Osteocyte (in vitro differentiated cells): ENCODE data around the gene KIF5C. TPM values are rescaled to one million over a fixed set of nuclear protein-coding genes. Genes with fewer than 3 reads are reported as not detected.

Experiments
- DNase-seq: peaks from one replicate; pipeline ENCODE4 v3.0.0; 2021; ENCODE audit warnings: mixed read lengths; ENCODE audit not compliant: unreplicated experiment; ENCODE audit errors: extremely low spot score
- H3K27ac Mint-ChIP-seq: one replicate; pipeline ENCODE4 v1.8.0; 2021; ENCODE audit warnings: mild to moderate bottlenecking, mixed read lengths; ENCODE audit not compliant: unreplicated experiment
- H3K27me3 Mint-ChIP-seq: one replicate; pipeline ENCODE4 v1.8.0; 2021; ENCODE audit warnings: mixed read lengths; ENCODE audit not compliant: unreplicated experiment
- H3K36me3 Mint-ChIP-seq: one replicate; pipeline ENCODE4 v1.8.0; 2021; ENCODE audit warnings: mixed read lengths; ENCODE audit not compliant: unreplicated experiment
- H3K4me1 Mint-ChIP-seq: one replicate; pipeline ENCODE4 v1.8.0; 2021; ENCODE audit warnings: mixed read lengths; ENCODE audit not compliant: unreplicated experiment
- H3K4me3 Mint-ChIP-seq: one replicate; pipeline ENCODE4 v1.8.0; 2021; ENCODE audit warnings: mild to moderate bottlenecking, moderate library complexity, mixed read lengths; ENCODE audit not compliant: unreplicated experiment
- H3K9me3 Mint-ChIP-seq: one replicate; pipeline ENCODE4 v1.8.0; 2021; ENCODE audit warnings: mixed read lengths; ENCODE audit not compliant: unreplicated experiment
- total RNA-seq: library from RNA; stranded (reverse); gene quantifications from 2 replicates; pipeline ENCODE4 v1.2.1, GENCODE V29; 2021
- TF ChIP-seq, protein P1 (sequence below): fragments of 200-600 bp; sonication (generic); IDR thresholded peaks from 2 replicates; pipeline ENCODE4 v1.5.0; 2021; ENCODE audit warnings: antibody characterized with exemption, mild to moderate bottlenecking, moderate library complexity

KIF5C gene
- total RNA-seq, 1 donor from 2014 or later = 10.2 TPM

- no peak for DNase-seq
- H3K4me3 Mint-ChIP-seq = no peak overlapping the region
- no peaks in the 10 kb centered on the region for H3K27me3 Mint-ChIP-seq
- no peaks in the 10 kb centered on the region for H3K9me3 Mint-ChIP-seq
- no peaks in the 10 kb centered on the region for H3K4me1 Mint-ChIP-seq
- TF ChIP-seq, protein P1, sequence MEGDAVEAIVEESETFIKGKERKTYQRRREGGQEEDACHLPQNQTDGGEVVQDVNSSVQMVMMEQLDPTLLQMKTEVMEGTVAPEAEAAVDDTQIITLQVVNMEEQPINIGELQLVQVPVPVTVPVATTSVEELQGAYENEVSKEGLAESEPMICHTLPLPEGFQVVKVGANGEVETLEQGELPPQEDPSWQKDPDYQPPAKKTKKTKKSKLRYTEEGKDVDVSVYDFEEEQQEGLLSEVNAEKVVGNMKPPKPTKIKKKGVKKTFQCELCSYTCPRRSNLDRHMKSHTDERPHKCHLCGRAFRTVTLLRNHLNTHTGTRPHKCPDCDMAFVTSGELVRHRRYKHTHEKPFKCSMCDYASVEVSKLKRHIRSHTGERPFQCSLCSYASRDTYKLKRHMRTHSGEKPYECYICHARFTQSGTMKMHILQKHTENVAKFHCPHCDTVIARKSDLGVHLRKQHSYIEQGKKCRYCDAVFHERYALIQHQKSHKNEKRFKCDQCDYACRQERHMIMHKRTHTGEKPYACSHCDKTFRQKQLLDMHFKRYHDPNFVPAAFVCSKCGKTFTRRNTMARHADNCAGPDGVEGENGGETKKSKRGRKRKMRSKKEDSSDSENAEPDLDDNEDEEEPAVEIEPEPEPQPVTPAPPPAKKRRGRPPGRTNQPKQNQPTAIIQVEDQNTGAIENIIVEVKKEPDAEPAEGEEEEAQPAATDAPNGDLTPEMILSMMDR = no peak
- no peak overlapping the region for H3K27ac Mint-ChIP-seq
- no peaks in the 10 kb centered on the region for H3K36me3 Mint-ChIP-seq
Observed at GRCh38 chr2:148963461-148963860, 88.4 kb downstream of the KIF5C start.

DNA sequence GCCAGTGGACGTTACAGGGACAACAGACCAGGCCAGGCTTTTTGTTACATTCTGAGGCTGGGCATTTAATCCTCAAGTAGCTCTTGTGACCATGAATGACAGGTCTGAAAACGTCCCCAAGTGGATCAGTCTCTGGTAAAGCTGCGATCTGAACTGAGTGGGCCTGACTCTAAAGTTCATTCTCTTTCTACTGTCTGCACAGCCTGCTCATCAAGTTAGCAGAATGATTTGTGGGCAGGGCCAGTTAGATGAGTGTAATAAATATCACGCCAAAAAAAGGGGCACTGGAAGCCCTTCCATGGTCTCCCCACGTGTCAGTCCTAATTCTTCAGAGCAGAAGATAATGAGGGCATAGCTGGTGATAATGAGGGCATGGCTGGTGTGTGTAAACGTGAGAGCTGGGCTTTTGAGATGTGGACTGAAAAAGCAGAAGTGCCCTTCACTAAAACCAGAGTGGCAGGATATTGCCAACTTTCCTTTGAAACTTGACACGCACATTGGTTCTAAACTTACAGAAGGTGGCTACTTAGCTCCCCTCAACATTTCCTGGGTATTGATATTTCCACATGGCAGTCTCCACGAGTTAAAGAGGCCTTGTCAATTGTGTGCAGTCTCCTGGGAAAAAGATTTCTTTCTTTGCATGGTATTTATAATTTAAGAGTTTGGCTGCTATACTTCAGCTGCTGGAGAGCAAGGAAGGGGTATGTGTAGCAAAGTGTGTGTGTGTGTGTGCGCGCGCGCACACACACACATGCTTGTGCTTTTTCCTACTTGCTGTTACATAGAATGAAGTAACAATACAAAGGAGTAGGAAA is 90.8 kb downstream of the KIF5C start:
- H3K4me3 Mint-ChIP-seq = no peak overlapping the region
- no peaks in the 10 kb centered on the region for H3K27me3 Mint-ChIP-seq
- DNase-seq = no peak
- no peaks in the 10 kb centered on the region for H3K9me3 Mint-ChIP-seq
- no peak overlapping the region for H3K27ac Mint-ChIP-seq
- H3K4me1 Mint-ChIP-seq = no peaks in the 10 kb centered on the region
- TF ChIP-seq, protein P1 = no peak
- no peaks in the 10 kb centered on the region for H3K36me3 Mint-ChIP-seq

DNA sequence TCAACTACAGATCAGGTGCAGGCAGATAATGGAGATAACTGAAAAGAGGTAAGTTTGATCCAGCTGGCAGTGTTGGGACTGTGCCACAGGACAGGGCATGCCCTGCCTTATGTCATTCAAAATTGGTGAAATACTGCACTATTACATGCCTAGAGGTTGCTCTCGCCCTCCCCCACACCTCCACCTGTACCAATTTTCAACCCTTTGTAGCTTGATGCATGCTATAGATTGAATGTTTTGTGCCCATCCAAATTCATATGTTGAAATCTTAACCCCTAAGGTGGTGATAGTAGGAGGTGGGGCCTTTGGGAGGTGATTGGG is 91.4 kb downstream of the KIF5C start:
- no peaks in the 10 kb centered on the region for H3K4me1 Mint-ChIP-seq
- no peaks in the 10 kb centered on the region for H3K27me3 Mint-ChIP-seq
- no peak overlapping the region for H3K4me3 Mint-ChIP-seq
- no peaks in the 10 kb centered on the region for H3K36me3 Mint-ChIP-seq
- H3K9me3 Mint-ChIP-seq = no peaks in the 10 kb centered on the region
- TF ChIP-seq, protein P1 = no peak
- no peak for DNase-seq
- no peak overlapping the region for H3K27ac Mint-ChIP-seq

GRCh38 chr2:148967056-148967455 is 92.0 kb downstream of the KIF5C start:
- no peak overlapping the region for H3K4me3 Mint-ChIP-seq
- no peak overlapping the region for H3K27ac Mint-ChIP-seq
- H3K9me3 Mint-ChIP-seq = no peaks in the 10 kb centered on the region
- TF ChIP-seq, protein P1 = no peak
- H3K27me3 Mint-ChIP-seq = no peaks in the 10 kb centered on the region
- no peaks in the 10 kb centered on the region for H3K36me3 Mint-ChIP-seq
- no peak for DNase-seq
- no peaks in the 10 kb centered on the region for H3K4me1 Mint-ChIP-seq

GRCh38 chr2:148967578-148967977 is 92.6 kb downstream of the KIF5C start:
- no peaks in the 10 kb centered on the region for H3K4me1 Mint-ChIP-seq
- H3K36me3 Mint-ChIP-seq = no peaks in the 10 kb centered on the region
- H3K9me3 Mint-ChIP-seq = no peaks in the 10 kb centered on the region
- H3K27ac Mint-ChIP-seq = no peak overlapping the region
- TF ChIP-seq, protein P1 = peak; percentile 29
- H3K4me3 Mint-ChIP-seq = no peak overlapping the region
- H3K27me3 Mint-ChIP-seq = no peaks in the 10 kb centered on the region
- no peak for DNase-seq
